MCF 10A (cell line): Measurements from ENCODE around the gene ZNF737. TPM values are rescaled to one million over a fixed set of nuclear protein-coding genes. Genes with fewer than 3 reads are reported as not detected.

Source experiments
- BruUV-seq: library from RNA; stranded (reverse); fragments of 400-500 nt; replicated peaks from 2 replicates; lab custom pipeline; 2021; lab: Mats Ljungman, UMichigan
- CTCF ChIA-PET: fragments of 300-600 bp; sonication (Branson Sonifier 250); formaldehyde crosslinking; extraction: SDS; loops from one replicate; lab custom pipeline; 2021; ENCODE audit warnings: antibody characterized with exemption, inconsistent platforms; lab: Yijun Ruan, JAX
- POLR2A ChIA-PET: fragments of 300-600, 350-650 bp; sonication (Branson Sonifier 250); formaldehyde crosslinking; extraction: SDS; loops from one replicate; lab custom pipeline; 2020; ENCODE audit warnings: antibody characterized with exemption, inconsistent platforms; lab: Yijun Ruan, JAX
- DNase-seq: peaks from one replicate; pipeline ENCODE4 v3.0.0-alpha.2; 2018; ENCODE audit not compliant: unreplicated experiment
- H3K27ac Mint-ChIP-seq: one replicate; pipeline ENCODE4 v1.8.0; 2022; ENCODE audit warnings: mild to moderate bottlenecking, low read depth, mixed read lengths; ENCODE audit not compliant: unreplicated experiment
- H3K27me3 Mint-ChIP-seq: one replicate; pipeline ENCODE4 v1.8.0; 2022; ENCODE audit warnings: mixed read lengths; ENCODE audit not compliant: insufficient read depth, unreplicated experiment
- H3K36me3 Mint-ChIP-seq: one replicate; pipeline ENCODE4 v1.8.0; 2022; ENCODE audit warnings: mild to moderate bottlenecking, moderate library complexity, mixed read lengths; ENCODE audit not compliant: insufficient read depth, unreplicated experiment
- H3K4me1 Mint-ChIP-seq: one replicate; pipeline ENCODE4 v1.8.0; 2022; ENCODE audit warnings: mixed read lengths; ENCODE audit not compliant: insufficient read depth, unreplicated experiment
- H3K4me3 Mint-ChIP-seq: one replicate; pipeline ENCODE4 v1.8.0; 2022; ENCODE audit warnings: mild to moderate bottlenecking, moderate library complexity, mixed read lengths; ENCODE audit not compliant: unreplicated experiment
- H3K9me3 Mint-ChIP-seq: one replicate; pipeline ENCODE4 v1.8.0; 2022; ENCODE audit warnings: mixed read lengths; ENCODE audit not compliant: unreplicated experiment
- CTCF ChIP-seq: fragments of 200-600 bp; IDR thresholded peaks from one replicate; pipeline ENCODE4 v1.8.0; 2022; ENCODE audit warnings: antibody characterized with exemption, mild to moderate bottlenecking; ENCODE audit not compliant: unreplicated experiment
- intact Hi-C: fragments of 100-400 bp; cut with micrococcal nuclease; formaldehyde crosslinking; loops from 2 replicates; pipeline ENCODE4 v1.14.1; 2022
- total RNA-seq: library from RNA; stranded (reverse); gene quantifications from 2 replicates; pipeline ENCODE4 v1.2.3, GENCODE V29; 2022

The ZNF737 gene
- total RNA-seq, 1 experiment from 2014 or later, result 1.1 TPM

GRCh38 chr19:20513189-20513904 is 52.2 kb downstream of the ZNF737 start:
- TF ChIP-seq CTCF, result no peak
- POLR2A ChIA-PET, result no interaction called here
- Mint-ChIP-seq H3K27me3 (no peaks in the 10 kb centered on the region), H3K9me3 (peaks cover 6% of the 10 kb centered on the region), H3K36me3 (no peaks in the 10 kb centered on the region), H3K4me3 (no peak overlapping the region), H3K4me1 (no peaks in the 10 kb centered on the region), H3K27ac (no peak overlapping the region)
- DNase-seq, result no peak
- intact Hi-C loops, result no loop called here
- no TSS peak for BruUV-seq
- CTCF ChIA-PET, result no interaction called here

- Mint-ChIP-seq H3K4me1 (no peaks in the 10 kb centered on the region), H3K9me3 (peaks cover 20% of the 10 kb centered on the region), H3K27ac (no peak overlapping the region), H3K27me3 (no peaks in the 10 kb centered on the region), H3K36me3 (peaks cover 11% of the 10 kb centered on the region), H3K4me3 (no peak overlapping the region)
- intact Hi-C loops, result no loop called here
- peak; percentile 60 for DNase-seq
- no peak for TF ChIP-seq CTCF
- CTCF ChIA-PET, result no interaction called here
- POLR2A ChIA-PET, result interaction anchor here (1.0 kb wide), 1 partner anchor 22 kb away, joined by 3 read pairs; no protein-coding TSS in a partner anchor
- no TSS peak for BruUV-seq
These were observed 62.1 kb downstream of the ZNF737 start for GRCh38 chr19:20503476-20503875.

Other genes with a start within 250 kb of the ZNF737 start
- gene ZNF626, start 95.8 kb upstream of the ZNF737 start, total RNA-seq, result not detected in 2 replicates
- gene ZNF66, start 210.5 kb upstream of the ZNF737 start, total RNA-seq, result 2.1 and 2.4 TPM in 2 replicates